Common myeloid progenitor, CD34-positive (primary cell): Measurements from ENCODE around the gene CFTR.

ENCODE experiments used
- CTCF ChIA-PET: fragments of 350-600 bp; sonication (Branson Sonifier 250); formaldehyde crosslinking; loops from one replicate; lab custom pipeline; 2021; ENCODE audit warnings: antibody characterized with exemption; lab: Charles Lee
- POLR2A ChIA-PET: fragments of 350-600 bp; sonication (Branson Sonifier 250); formaldehyde crosslinking; loops from one replicate; lab custom pipeline; 2021; ENCODE audit warnings: antibody characterized with exemption; lab: Charles Lee
- DNase-seq, 3 donors: peaks; one replicate each; pipeline versions ENCODE4 v3.0.0 to v3.0.0-alpha.2; 2013
- H3K27ac ChIP-seq, 2 experiments: 1 replicate in 1 of 2; 2 replicates in 1 of 2; pipeline ENCODE4 v1.7.0; 2013; ENCODE audit warnings: inconsistent platforms in 2 of 2, low read length in 2 of 2, mild to moderate bottlenecking in 2 of 2, low read depth in 1 of 2, moderate library complexity in 1 of 2; ENCODE audit not compliant: severe bottlenecking in 2 of 2, insufficient read depth in 1 of 2, poor library complexity in 1 of 2
- H3K27me3 ChIP-seq, 5 experiments: replicated peaks in 2 of 5; 1 replicate in 3 of 5; 2 replicates in 2 of 5; pipeline versions ENCODE4 v1.6.1 to v1.7.0; 2013; ENCODE audit warnings: low read length in 4 of 5, mild to moderate bottlenecking in 2 of 5, moderate library complexity in 2 of 5, inconsistent platforms in 1 of 5; ENCODE audit not compliant: insufficient read depth in 5 of 5, control insufficient read depth in 4 of 5
- H3K36me3 ChIP-seq, 4 experiments: 1 replicate in 2 of 4; 2 replicates in 2 of 4; pipeline versions ENCODE4 v1.6.1 to v1.7.0; 2013; ENCODE audit warnings: low read length in 3 of 4, control low read depth in 1 of 4, mild to moderate bottlenecking in 1 of 4; ENCODE audit not compliant: control insufficient read depth in 4 of 4, insufficient read depth in 4 of 4
- H3K4me1 ChIP-seq, 4 experiments: 1 replicate in 3 of 4; 2 replicates in 1 of 4; pipeline versions ENCODE4 v1.6.1 to v1.7.1; 2013; ENCODE audit warnings: low read length in 3 of 4, mild to moderate bottlenecking in 3 of 4, control low read depth in 1 of 4, inconsistent platforms in 1 of 4, moderate library complexity in 1 of 4; ENCODE audit not compliant: control insufficient read depth in 4 of 4, insufficient read depth in 4 of 4; ENCODE audit errors: control extremely low read depth in 1 of 4
- H3K4me3 ChIP-seq, 7 experiments: 1 replicate in 4 of 7; 2 replicates in 3 of 7; pipeline versions ENCODE4 v1.5.1 to v1.7.0; 2013; ENCODE audit warnings: mild to moderate bottlenecking in 7 of 7, low read length in 6 of 7, moderate library complexity in 6 of 7, inconsistent platforms in 2 of 7, low read depth in 2 of 7, control low read depth in 1 of 7; ENCODE audit not compliant: insufficient read depth in 4 of 7, control insufficient read depth in 1 of 7; ENCODE audit errors: extremely low read depth in 1 of 7
- H3K9me3 ChIP-seq, 5 experiments: 1 replicate in 4 of 5; 2 replicates in 1 of 5; pipeline versions ENCODE4 v1.6.1 to v1.7.1; 2013; ENCODE audit warnings: low read length in 4 of 5, mild to moderate bottlenecking in 2 of 5, inconsistent platforms in 1 of 5, low read depth in 1 of 5, moderate library complexity in 1 of 5; ENCODE audit not compliant: control insufficient read depth in 4 of 5, insufficient read depth in 2 of 5; ENCODE audit errors: control extremely low read depth in 1 of 5
- WGBS: methylation state at CpG from one replicate; pipeline ENCODE4 v1.1.5; 2013; ENCODE audit not compliant: insufficient coverage; 5-methylcytosine and 5-hydroxymethylcytosine counted together

Gene CFTR

DNA sequence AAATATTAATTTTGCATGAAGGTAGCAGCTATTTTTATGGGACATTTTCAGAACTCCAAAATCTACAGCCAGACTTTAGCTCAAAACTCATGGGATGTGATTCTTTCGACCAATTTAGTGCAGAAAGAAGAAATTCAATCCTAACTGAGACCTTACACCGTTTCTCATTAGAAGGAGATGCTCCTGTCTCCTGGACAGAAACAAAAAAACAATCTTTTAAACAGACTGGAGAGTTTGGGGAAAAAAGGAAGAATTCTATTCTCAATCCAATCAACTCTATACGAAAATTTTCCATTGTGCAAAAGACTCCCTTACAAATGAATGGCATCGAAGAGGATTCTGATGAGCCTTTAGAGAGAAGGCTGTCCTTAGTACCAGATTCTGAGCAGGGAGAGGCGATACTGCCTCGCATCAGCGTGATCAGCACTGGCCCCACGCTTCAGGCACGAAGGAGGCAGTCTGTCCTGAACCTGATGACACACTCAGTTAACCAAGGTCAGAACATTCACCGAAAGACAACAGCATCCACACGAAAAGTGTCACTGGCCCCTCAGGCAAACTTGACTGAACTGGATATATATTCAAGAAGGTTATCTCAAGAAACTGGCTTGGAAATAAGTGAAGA, 112.3 kb downstream of the CFTR start:
- POLR2A ChIA-PET, result no interaction called here
- H3K36me3 ChIP-seq, result no peaks in the 10 kb centered on the region
- no peaks in the 10 kb centered on the region for H3K9me3 ChIP-seq
- DNase-seq, result no peak
- 77% methylated on average over 8 of the region's 11 CpGs for WGBS
- H3K4me3 ChIP-seq, result no peak overlapping the region
- H3K27ac ChIP-seq, result no peak overlapping the region
- CTCF ChIA-PET, result no interaction called here
- H3K4me1 ChIP-seq, result no peaks in the 10 kb centered on the region
- H3K27me3 ChIP-seq, result peaks cover 0 to 2% (median 0%) of the 10 kb centered on the region in 5 experiments

DNA sequence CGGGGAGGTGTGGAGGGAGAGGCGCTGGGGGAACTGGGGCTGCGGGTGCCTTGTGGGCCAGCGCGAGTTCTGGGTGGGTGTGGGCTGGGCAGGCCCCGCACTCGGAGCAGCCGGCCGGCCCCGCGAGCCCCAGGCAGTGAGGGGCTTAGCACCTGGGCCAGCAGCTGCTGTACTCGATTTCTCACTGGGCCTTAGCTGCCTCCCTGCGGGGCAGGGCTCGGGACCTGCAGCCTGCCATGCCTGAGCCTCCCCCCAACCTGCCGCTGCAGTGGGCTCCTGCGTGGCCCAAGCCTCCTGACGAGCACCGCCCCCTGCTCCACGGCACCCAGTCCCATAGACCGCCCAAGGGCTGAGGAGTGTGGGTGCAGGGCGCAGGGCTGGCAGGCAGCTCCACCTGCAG, 116.3 kb downstream of the CFTR start:
- no peak overlapping the region for H3K4me3 ChIP-seq
- H3K27me3 ChIP-seq, result no peaks in the 10 kb centered on the region
- no peaks in the 10 kb centered on the region for H3K36me3 ChIP-seq
- no peaks in the 10 kb centered on the region for H3K4me1 ChIP-seq
- CTCF ChIA-PET, result no interaction called here
- WGBS, result 96% methylated on average over 16 of the region's 21 CpGs
- DNase-seq, result no peak
- POLR2A ChIA-PET, result no interaction called here
- H3K9me3 ChIP-seq, result no peaks in the 10 kb centered on the region
- no peak overlapping the region for H3K27ac ChIP-seq

DNA sequence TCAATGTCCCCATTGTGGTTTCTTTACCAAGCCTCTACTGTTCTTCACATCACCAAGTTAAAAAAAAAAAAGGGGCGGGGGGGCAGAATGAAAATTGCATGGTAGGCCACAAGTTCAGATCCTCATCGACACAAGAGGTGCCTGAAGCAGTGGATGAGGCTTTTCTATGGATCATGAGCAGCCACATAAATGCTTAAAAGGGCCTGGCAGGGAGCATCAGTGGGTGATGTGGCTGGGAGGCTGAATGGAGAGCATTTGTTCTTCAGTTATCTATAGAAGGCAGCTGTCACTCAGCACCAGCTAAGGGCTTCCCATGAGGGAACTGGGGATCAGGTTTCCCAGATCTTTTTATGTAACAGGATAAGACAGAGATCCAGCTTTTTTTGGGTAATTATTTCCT, 117.9 kb downstream of the CFTR start:
- no peak for DNase-seq
- Histone ChIP-seq H3K4me3 (no peak overlapping the region), H3K27ac (no peak overlapping the region), H3K4me1 (no peaks in the 10 kb centered on the region), H3K9me3 (no peaks in the 10 kb centered on the region), H3K36me3 (no peaks in the 10 kb centered on the region), H3K27me3 (no peaks in the 10 kb centered on the region)
- ChIA-PET POLR2A (no interaction called here), CTCF (no interaction called here)
- WGBS, result no CpG with 5 or more reads among the region's 2 CpGs

DNA sequence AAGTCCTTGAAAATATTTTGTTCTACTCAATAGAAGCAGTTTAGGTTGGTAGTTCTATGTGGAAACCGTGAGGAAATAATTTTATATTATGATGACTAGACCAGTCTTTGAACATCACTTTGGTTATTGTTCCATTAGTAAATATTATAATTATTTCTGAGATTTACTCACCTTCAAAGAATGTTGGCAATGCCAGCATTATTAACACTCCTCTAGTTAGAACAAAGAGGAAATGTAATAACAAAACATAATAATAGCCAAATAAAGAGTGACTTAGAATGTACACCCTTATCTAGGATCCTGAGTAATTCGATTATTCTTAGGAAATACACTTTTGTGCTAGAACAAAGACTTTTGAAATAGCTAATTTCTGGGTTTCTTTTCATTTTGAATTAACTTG, 121.1 kb downstream of the CFTR start:
- Histone ChIP-seq H3K4me3 (no peak overlapping the region), H3K4me1 (no peaks in the 10 kb centered on the region), H3K36me3 (no peaks in the 10 kb centered on the region), H3K27me3 (no peaks in the 10 kb centered on the region), H3K9me3 (no peaks in the 10 kb centered on the region), H3K27ac (no peak overlapping the region)
- no peak for DNase-seq
- CTCF ChIA-PET, result no interaction called here
- POLR2A ChIA-PET, result no interaction called here
- 100% methylated on average over 1 of the region's 2 CpGs for WGBS

DNA sequence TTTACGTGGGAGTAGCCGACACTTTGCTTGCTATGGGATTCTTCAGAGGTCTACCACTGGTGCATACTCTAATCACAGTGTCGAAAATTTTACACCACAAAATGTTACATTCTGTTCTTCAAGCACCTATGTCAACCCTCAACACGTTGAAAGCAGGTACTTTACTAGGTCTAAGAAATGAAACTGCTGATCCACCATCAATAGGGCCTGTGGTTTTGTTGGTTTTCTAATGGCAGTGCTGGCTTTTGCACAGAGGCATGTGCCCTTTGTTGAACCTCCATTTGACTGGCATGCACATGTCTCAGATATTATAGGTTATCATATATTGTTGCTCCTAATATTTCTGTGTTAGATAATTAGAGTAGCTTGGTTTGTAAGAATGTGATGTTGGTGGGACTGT, 123.8 kb downstream of the CFTR start:
- no peak overlapping the region for H3K4me3 ChIP-seq

DNA sequence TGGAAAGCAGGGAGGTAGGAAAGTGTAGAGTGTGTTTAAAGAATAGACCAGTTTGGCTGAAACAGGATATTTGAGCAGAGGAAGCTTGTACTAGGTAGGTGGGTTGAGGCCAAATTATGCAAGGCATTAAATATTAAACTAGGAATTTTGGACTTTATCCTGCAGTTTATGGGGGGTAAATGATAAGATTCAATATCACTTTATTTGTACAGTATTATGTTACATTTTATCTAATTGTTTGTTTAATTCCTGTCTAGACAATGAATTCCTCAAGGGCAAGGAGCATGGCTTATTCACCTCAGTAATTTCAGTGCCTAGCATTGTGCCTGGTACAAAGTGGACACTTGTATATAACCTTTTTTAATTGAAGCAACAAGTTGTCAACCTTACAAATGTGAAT, 125.9 kb downstream of the CFTR start:
- no peak for DNase-seq
- Histone ChIP-seq H3K4me1 (no peaks in the 10 kb centered on the region), H3K9me3 (no peaks in the 10 kb centered on the region), H3K27me3 (no peaks in the 10 kb centered on the region), H3K27ac (no peak overlapping the region), H3K36me3 (no peaks in the 10 kb centered on the region), H3K4me3 (no peak overlapping the region)
- ChIA-PET POLR2A (no interaction called here), CTCF (no interaction called here)

More for the DNA sequence above, 123.8 kb downstream of the CFTR start:
- CTCF ChIA-PET, result interaction anchor here (0.8 kb wide), 1 partner anchor 28 kb away, joined by 3 read pairs; no protein-coding TSS in a partner anchor
- POLR2A ChIA-PET, result no interaction called here
- DNase-seq, result no peak
- no peaks in the 10 kb centered on the region for H3K4me1 ChIP-seq
- H3K27ac ChIP-seq, result no peak overlapping the region
- no peaks in the 10 kb centered on the region for H3K27me3 ChIP-seq
- H3K9me3 ChIP-seq, result no peaks in the 10 kb centered on the region
- 83% methylated on average over 3 of the region's 4 CpGs for WGBS
- no peaks in the 10 kb centered on the region for H3K36me3 ChIP-seq

DNA sequence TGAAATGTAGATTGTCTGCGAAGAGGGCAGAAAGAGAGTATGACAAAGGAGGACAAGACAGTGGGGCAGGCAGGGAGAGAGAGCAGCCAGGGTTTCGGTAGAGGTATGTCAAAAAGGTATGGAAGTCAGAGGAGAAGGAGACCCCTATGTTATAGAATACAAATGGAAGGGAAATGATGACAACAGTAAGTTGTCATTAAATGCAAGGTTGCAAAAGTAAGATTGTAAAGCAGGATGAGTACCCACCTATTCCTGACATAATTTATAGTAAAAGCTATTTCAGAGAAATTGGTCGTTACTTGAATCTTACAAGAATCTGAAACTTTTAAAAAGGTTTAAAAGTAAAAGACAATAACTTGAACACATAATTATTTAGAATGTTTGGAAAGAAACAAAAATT, 126.3 kb downstream of the CFTR start:
- no peaks in the 10 kb centered on the region for H3K36me3 ChIP-seq
- H3K9me3 ChIP-seq, result no peaks in the 10 kb centered on the region
- CTCF ChIA-PET, result no interaction called here
- POLR2A ChIA-PET, result no interaction called here
- no peak overlapping the region for H3K4me3 ChIP-seq
- no peaks in the 10 kb centered on the region for H3K4me1 ChIP-seq
- no peaks in the 10 kb centered on the region for H3K27me3 ChIP-seq
- 100% methylated on average over 1 of the region's 3 CpGs for WGBS
- H3K27ac ChIP-seq, result no peak overlapping the region
- no peak for DNase-seq
